ENCODE results near the gene OPRL1.

Gene OPRL1

GRCh38 chr20:64056889-64057627, 22.8 kb upstream of the OPRL1 start:
- DNase-seq: no peak

DNA sequence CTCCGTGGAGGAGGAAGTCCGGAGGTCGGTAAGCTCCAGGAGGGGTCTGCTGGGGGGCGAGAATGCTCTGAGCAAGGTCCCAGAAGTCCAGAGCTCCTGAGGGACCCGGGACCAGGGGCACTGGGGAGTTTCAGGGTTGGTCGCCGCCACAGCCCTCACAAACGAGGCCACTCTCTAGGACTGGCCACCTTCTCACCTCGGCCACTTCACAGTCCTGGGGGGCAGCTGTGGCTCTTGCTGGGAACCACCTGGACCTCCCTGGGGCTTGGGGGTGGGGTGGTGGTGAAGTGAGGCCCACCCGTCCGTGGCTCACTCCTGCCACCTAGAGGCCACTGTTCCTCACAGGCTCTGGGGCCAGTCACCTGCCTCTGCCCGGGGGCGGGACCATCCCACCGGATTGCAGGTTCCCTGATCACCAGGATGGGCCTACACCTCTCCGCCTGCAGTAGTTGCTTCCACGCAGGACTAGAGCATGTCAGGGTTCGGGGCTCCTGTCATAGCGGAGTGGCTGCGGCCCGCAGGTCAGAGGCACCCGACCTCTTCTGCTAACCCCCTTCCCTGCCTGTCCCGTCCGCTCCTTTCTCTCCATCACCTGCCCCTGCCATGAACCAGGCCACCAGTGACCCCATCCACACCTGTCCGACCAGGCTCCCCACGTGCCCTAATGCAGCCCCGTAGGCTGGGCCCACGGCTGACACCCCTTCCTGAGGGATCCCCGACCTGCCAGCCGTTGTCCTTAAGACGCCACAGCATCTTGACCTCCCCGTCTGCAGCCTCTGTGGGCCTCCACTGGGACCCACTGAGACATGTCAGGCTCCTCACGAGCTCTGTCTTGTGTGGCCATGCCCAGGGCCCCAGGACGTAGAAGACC, 22.0 kb upstream of the OPRL1 start:
- no peak for DNase-seq

- no peak for DNase-seq
Measured at GRCh38 chr20:64058536-64058935, 21.3 kb upstream of the OPRL1 start.

DNA sequence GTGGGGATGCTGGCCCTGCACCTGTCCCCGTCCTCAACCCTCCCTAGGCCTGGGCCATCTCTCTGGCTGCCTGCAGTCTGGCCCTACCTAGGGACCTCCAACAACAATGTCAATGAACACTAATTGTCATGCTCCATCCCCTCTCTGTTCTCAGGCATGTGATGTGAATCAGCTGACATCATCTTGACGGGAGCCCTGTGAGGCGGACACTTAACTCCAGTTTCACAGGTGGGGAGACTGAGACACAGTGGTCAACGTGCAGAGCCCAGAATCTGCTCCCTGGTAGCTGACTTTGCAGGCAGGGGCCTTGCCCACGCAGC, 17.6 kb upstream of the OPRL1 start:
- DNase-seq: no peak

DNA sequence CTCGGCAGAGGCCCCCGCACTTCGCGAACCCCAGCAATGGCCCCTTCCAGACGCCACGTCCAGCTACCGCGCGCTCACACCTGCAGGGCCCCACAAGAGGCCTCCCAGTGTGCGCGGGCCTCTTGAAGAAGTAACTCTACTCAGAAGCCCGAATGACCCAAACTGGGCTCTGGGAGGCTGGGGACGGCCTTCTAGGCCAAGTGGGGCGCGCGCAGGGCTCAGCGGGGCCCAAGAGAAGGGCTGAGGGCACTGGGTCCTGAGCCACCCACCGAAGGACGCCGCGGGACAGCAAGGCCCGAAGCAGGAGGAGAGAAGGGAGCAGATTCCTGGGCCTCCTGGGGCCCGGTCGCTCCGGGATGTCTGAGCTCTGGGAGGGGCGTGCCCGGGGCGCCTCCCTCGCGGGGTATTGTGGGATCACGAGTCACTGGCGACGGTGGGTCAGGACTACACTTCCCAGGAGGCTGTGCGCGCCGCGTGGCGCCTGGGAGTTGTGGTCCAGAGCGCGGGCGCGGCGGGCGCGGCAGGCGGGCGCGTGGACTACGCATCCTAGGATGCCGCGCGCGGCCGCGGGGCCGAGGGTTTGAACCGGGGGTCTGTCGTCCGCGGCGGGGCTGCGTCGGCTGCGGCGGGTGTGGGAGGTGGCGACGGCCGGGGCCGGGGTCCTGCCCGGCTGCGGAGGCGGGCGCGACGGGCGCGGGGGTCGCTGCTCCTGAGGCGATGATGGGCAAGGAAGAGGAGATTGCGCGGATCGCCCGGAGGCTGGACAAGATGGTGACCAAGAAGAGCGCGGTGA, 17.1 kb upstream of the OPRL1 start, which contains the start of gene TCEA2:
Gene TCEA2 (plus strand): TSS at position 603 of the 793 bp plus-strand sequence. CDS start 115 bp downstream, at position 718.
- peak; percentile 80 for DNase-seq

DNA sequence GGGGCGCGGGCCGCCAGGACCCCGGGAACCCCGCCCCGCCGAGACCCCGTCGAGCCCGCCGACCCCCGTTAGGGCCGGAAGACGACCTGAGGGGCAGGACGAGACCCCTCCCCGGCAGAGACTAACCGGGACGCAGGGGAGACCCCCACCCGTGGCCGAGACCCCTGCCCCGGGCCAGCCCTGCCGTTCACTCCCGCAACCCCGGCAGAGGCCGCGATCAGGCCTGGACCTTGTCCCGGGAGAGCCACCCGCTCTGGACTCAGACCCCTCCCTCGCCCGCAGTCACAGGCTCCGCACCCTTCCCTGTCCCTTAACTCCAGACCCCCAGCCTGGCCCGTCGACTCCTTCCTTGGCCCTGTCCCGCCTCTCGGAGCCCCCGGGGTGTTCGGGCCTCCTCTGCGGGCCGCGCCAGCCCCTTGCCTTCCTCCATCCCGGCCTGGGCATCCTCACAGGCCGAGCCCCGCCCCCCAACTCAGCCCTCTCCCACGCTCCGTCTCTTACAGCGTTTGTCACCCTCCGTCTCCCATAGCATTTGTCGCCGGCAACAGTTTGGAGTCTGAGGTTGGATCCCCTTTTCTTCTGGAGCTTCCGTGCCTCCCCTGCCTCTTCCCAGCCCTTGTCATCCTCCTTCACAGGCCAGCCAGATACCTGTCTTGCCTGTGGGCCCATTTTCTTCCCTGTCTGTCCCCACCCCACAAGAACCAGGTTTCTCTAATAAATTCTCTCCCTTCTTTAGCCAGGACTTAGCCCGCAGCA, 16.3 kb upstream of the OPRL1 start:
- DNase-seq: no peak

GRCh38 chr20:64064145-64064698, 15.7 kb upstream of the OPRL1 start:
- peak; percentile 24 for DNase-seq

DNA sequence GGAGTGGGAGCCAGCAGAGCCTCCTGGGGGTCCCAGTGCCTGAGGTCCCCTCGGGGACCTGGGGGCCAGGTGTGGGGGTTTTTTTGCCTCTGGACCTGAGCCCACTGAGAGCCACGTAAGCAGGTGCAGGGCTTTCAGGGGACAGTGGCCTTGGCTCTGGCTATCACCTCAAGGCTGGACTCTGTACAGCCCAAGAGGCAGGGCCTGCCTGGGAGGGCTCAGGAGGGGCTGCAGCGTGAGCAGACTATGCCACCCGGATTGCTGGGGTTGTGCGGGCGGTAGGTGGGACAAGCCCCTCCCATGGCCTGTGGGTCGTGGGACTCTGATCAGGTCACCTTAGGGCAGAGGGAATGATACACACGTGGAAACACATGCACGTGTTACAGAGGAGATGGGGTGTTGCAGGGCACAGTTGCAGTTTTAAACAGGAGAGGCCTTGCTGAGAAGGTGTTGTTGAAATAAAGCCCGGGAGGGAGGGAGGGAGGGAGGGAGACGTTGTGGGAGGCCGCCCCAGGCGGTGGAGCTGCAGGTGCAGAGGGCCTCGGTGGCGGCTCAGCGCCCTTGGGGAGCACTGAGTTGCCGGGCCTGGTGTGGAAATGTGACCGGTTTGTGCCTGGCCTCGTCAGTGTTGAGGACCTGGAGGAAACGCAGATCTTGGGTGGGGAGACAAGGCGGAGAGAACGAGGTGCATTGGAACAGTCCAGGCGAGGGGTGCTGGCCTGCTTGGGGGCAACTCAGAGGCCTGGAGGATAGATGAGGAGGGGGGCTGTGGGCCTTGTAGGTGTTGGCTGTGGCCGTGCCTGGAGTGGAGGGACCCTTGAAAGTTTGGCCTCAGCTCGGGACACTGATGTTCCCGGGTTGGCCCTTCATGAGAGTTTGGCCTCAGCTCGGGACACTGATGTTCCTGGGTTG, 14.6 kb upstream of the OPRL1 start:
- no peak for DNase-seq

DNA sequence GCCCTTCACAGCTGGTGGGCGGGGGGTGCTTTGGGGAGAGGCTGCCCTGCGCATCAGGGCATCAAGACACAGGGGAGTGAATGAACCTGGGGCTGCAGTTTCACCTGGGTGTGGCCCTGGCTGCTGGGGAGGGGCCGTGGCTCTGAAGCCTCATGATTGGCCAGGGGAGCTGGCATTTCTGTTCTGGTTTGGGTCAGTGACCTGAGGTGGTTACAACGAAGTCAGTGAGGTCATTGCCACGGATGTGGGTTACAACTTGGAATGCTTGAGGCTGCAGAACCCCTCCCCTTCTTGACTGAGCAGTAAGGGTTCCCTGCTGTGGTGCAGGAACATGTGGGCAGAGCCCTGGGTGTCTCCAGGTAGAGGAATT, 13.9 kb upstream of the OPRL1 start:
- DNase-seq: peak; percentile 13

GRCh38 chr20:64067005-64067632, 12.8 kb upstream of the OPRL1 start:
- DNase-seq: no peak

GRCh38 chr20:64067733-64068307, 12.1 kb upstream of the OPRL1 start:
- DNase-seq: no peak

GRCh38 chr20:64068386-64069208, 11.3 kb upstream of the OPRL1 start:
- no peak for DNase-seq

GRCh38 chr20:64069209-64069613, 10.7 kb upstream of the OPRL1 start:
- no peak for DNase-seq

DNA sequence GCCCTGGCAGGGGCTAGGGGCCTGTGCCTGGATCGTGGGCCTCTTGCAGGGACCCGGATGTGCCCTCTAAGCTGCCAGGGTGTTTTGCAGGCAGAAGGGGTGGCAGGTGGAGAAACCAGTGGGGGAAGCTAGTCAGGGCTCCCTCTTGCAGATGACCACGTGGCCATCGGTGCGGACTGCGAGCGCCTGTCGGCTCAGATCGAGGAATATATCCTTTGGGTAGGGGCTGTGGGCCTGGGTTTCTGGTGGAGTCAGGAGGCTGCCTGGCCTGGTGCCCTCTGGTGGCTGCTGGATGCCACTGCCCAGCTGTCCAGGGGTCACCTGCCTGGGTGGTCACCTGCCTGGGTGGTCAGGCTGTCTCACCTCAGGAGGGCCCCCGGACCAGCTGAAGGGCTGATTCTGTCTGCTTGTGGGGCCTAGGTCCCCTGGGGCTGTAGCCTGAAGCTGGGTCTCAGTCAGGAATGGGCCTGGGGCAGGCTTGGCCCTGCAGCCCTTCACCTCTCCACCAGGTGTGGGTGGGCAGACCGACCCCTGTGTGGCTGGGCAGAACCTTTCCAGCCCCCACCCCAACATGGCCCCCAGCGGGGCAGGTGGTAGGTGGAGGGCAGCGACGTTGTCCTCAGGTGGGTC, 10.2 kb upstream of the OPRL1 start:
- DNase-seq: no peak

- no peak for DNase-seq
Measured at GRCh38 chr20:64070244-64070993, 9.5 kb upstream of the OPRL1 start.

- no peak for DNase-seq
Measured at GRCh38 chr20:64071341-64072332, 8.2 kb upstream of the OPRL1 start.
